ENCODE results near the gene ADORA2A.

DNA sequence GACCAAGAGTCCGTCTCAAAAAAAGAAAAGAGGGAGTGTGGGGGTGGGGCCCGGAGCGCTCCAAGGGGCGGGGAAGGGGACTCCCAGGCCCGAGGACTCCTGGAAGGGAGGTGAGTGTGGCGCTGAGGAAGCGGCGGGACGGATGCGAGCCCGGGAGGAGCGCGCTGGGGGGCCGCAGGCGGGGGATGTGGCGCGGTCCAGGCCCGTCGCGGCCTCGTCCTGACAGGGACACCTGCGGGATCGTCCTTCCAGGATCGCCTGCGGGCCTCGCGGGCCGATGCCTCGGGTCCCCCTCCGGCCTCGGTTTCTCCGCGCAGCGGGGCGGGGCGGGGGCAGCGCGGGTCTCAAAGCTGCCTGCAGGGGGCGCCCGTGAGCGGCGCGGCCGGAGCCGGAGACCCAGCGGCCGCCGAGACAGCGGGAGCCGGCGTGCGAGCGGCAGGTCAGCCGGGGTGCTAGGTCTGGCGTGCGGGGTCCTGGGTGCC is 3.8 kb upstream of the ADORA2A start:
- TF ChIP-seq POLR2AphosphoS5 (IDR thresholded peaks at IDR 0.05) (no peak), POLR2A (IDR thresholded peaks at IDR 0.05) (no peak), CTCF (IDR thresholded peaks at IDR 0.05) (peak in 2 of 3 donors; percentile 58 to 84)

Measured in breast epithelium (tissue), 3 donors.